ENCODE data around the gene SP1. TPM values are rescaled to one million over a fixed set of nuclear protein-coding genes. Genes with fewer than 3 reads are reported as not detected.
"Not testable (repeated sequence)": the region's sequence is repeated elsewhere in the genome, so short reads cannot be mapped to it uniquely, and the experiment has no call there.

SP1 gene
- total RNA-seq, 1 donor from 2014 or later, result 23.7 TPM

DNA sequence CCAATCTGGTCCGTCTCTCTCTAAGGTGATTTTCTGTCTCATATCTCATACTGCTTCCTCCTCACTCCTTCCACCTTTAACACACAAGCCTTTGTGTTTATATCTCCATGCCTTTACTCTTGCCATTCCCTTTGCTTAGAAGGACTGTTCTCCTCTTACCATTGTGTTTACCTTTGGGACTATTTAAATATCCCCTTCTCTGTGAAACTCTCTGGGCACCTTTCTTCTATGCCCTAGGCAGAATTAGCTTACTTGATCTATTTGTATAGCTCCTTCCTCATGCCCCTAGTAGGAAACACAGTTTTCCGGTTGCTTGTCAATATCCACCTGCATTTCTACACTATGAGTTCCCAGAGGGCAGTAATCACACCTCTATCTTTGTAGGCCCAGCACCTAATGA is 39.8 kb downstream of the SP1 start:
- FAIRE-seq (no peak), DNase-seq (ENCODE audit: low read depth) (no peak)
- TF ChIP-seq, protein P1, sequence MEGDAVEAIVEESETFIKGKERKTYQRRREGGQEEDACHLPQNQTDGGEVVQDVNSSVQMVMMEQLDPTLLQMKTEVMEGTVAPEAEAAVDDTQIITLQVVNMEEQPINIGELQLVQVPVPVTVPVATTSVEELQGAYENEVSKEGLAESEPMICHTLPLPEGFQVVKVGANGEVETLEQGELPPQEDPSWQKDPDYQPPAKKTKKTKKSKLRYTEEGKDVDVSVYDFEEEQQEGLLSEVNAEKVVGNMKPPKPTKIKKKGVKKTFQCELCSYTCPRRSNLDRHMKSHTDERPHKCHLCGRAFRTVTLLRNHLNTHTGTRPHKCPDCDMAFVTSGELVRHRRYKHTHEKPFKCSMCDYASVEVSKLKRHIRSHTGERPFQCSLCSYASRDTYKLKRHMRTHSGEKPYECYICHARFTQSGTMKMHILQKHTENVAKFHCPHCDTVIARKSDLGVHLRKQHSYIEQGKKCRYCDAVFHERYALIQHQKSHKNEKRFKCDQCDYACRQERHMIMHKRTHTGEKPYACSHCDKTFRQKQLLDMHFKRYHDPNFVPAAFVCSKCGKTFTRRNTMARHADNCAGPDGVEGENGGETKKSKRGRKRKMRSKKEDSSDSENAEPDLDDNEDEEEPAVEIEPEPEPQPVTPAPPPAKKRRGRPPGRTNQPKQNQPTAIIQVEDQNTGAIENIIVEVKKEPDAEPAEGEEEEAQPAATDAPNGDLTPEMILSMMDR (IDR thresholded peaks at IDR 0.05; ENCODE audit: insufficient read depth, low read length, severe bottlenecking), result no peak

DNA sequence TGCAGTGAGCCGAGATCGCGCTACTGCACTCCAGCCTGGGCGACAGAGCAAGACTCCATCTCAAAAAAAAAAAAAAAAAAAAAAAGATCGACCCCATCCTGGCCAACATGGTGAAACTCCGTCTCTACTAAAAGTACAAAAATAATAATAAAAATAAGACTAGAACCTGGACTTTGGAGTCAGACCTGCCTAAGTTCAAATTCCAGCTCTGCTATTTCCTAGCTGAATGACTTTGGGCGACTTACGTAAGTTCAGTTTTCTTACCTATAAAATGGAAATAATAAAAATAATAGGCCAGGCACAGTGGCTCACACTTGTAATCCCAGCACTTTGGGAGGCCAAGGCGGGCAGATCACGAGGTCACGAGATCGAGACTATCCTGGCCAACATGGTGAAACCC is 42.3 kb downstream of the SP1 start:
- not testable (repeated sequence) for FAIRE-seq; H3K4me3 ChIP-seq (ENCODE audit: low read depth, low read length); DNase-seq (ENCODE audit: low read depth); H3K27me3 ChIP-seq (ENCODE audit: control insufficient read depth, insufficient read depth, low read length); H3K36me3 ChIP-seq (ENCODE audit: control insufficient read depth, insufficient read depth, low read length)

More for the DNA sequence above, 39.8 kb downstream of the SP1 start:
- H3K4me3 ChIP-seq (ENCODE audit: low read depth, low read length), result no peak overlapping the region
- no peaks in the 10 kb centered on the region for H3K36me3 ChIP-seq (ENCODE audit: control insufficient read depth, insufficient read depth, low read length)
- H3K27me3 ChIP-seq (ENCODE audit: control insufficient read depth, insufficient read depth, low read length), result no peaks in the 10 kb centered on the region

DNA sequence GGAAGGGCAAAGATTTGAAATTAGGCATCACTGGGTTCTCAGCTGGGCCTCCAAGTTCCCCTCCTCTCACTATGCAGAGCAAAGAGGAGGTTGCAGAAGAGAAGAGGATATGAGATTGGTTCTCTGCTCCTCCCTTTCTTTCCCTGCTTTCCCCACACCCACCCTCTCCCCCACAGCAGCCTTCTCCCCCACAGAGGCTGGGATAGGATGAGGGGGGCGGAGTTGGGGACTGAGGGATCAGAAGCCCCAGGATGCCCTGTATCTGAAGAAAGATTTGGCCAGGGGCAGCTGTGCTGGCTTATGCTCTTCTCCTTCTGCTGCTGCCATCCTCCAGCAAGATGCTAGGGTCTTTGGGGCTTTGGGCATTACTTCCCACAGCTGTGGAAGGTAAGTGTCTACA is 43.6 kb downstream of the SP1 start, which contains the start of gene AMHR2:
Gene AMHR2, plus strand, starts transcription at position 259 of the 400 bp plus-strand sequence. Its CDS starts 80 bp downstream, at position 339.
- Histone ChIP-seq H3K36me3 (ENCODE audit: control insufficient read depth, insufficient read depth, low read length) (no peaks in the 10 kb centered on the region), H3K4me3 (ENCODE audit: low read depth, low read length) (no peak within 1 kb of the TSS), H3K27me3 (ENCODE audit: control insufficient read depth, insufficient read depth, low read length) (no peaks in the 10 kb centered on the region)
- FAIRE-seq (no peak), DNase-seq (ENCODE audit: low read depth) (no peak)
- TF ChIP-seq, protein P1 (IDR thresholded peaks at IDR 0.05; ENCODE audit: insufficient read depth, low read length, severe bottlenecking), result no peak

DNA sequence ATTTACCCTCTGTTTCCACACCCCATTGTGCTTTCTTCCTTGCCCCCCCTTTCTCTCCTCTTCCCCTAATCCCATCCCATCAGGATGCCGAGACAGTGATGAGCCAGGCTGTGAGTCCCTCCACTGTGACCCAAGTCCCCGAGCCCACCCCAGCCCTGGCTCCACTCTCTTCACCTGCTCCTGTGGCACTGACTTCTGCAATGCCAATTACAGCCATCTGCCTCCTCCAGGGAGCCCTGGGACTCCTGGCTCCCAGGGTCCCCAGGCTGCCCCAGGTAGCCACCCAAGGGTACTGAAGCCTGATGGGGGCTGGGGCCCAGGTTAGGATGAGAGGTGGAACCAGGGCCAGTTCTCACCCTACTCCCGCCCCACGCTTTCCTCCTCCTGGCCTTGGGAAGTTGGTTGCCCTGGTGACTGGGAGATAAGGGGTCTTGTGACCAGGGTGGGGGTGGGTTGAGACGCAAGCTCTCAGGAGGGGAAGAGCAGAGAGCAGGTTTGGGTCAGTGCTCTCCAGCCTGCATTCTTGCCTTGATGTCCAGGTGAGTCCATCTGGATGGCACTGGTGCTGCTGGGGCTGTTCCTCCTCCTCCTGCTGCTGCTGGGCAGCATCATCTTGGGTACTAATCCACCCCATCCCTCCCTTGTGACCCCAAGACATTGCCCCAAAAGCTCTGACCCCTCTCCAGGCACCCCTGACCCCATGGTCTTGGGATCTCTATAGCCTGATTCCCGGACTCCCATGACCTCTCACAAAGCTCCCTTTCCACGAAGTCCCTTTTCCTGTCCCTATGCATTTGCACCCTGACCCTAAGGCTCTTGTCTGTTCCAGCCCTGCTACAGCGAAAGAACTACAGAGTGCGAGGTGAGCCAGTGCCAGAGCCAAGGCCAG is 44.9 kb downstream of the SP1 start:
- FAIRE-seq, result no peak
- TF ChIP-seq, protein P1 (IDR thresholded peaks at IDR 0.05; ENCODE audit: insufficient read depth, low read length, severe bottlenecking), result no peak
- H3K27me3 ChIP-seq (ENCODE audit: control insufficient read depth, insufficient read depth, low read length), result no peaks in the 10 kb centered on the region
- no peaks in the 10 kb centered on the region for H3K36me3 ChIP-seq (ENCODE audit: control insufficient read depth, insufficient read depth, low read length)
- DNase-seq (ENCODE audit: low read depth), result no peak
- H3K4me3 ChIP-seq (ENCODE audit: low read depth, low read length), result no peak overlapping the region

DNA sequence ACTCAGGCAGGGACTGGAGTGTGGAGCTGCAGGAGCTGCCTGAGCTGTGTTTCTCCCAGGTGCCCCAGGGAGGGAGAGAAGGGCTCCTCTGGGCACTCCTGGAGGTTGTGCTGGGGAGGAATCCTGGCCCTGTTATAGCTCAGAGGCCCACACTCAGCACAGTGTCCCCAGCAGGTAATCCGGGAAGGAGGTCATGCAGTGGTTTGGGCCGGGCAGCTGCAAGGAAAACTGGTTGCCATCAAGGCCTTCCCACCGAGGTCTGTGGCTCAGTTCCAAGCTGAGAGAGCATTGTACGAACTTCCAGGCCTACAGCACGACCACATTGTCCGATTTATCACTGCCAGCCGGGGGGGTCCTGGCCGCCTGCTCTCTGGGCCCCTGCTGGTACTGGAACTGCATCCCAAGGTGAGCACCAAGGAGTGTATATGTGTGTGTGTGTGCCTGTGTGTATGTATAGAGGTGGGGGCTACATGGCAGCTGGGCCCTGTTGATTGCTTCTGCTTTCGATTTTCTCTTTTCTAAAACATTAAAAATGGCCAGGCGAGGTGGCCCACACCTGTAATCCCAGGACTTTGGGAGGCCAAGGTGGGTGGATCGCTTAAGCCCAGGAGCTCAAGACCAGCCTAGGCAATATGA is 45.7 kb downstream of the SP1 start:
- DNase-seq (ENCODE audit: low read depth) (no peak), FAIRE-seq (no peak)
- no peaks in the 10 kb centered on the region for H3K27me3 ChIP-seq (ENCODE audit: control insufficient read depth, insufficient read depth, low read length)
- TF ChIP-seq, protein P1 (IDR thresholded peaks at IDR 0.05; ENCODE audit: insufficient read depth, low read length, severe bottlenecking), result no peak
- no peak overlapping the region for H3K4me3 ChIP-seq (ENCODE audit: low read depth, low read length)
- H3K36me3 ChIP-seq (ENCODE audit: control insufficient read depth, insufficient read depth, low read length), result no peaks in the 10 kb centered on the region

DNA sequence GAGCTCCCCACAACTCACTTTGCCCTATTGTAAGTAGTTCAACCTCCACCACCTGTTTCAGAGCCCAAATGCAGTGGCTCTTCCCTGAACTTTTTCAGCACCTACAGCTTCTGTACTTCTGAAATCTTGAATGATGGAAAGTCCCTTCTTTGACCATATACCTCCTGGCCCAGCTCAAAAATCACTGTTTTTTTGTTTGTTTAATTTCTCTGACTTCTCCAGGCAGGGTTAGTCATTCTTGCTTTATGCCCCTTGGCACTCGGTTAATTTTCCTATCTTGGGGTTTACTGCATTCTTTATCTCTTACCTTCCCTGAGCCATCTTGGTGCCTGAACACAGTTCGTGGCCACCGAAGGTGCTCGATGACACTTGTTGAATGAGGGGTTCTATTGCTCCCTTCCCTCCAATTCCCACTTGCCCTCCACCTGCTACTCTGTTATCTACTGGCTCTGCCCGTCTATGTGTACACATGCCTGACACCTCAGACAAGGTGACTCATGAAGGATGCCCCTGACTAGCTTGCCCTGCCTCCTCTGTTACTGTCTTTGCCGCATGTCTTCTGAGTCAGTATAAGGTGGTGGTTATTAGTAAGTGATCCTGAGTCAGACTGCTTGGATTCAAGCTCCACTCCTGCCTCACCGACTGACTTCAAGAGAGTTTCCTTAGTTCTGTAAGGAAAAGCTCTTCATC is 48.1 kb downstream of the SP1 start:
- DNase-seq (ENCODE audit: low read depth), result peak; percentile 100
- no peak overlapping the region for H3K4me3 ChIP-seq (ENCODE audit: low read depth, low read length)
- TF ChIP-seq, protein P1 (IDR thresholded peaks at IDR 0.05; ENCODE audit: insufficient read depth, low read length, severe bottlenecking), result no peak
- peak; percentile 84 for FAIRE-seq
- no peaks in the 10 kb centered on the region for H3K36me3 ChIP-seq (ENCODE audit: control insufficient read depth, insufficient read depth, low read length)
- H3K27me3 ChIP-seq (ENCODE audit: control insufficient read depth, insufficient read depth, low read length), result no peaks in the 10 kb centered on the region
